GM21737 (cell line): ENCODE data around the gene MAST3.
"Not testable (repeated sequence)": the region's sequence is repeated elsewhere in the genome, so short reads cannot be mapped to it uniquely, and the experiment has no call there.

Source experiments
- ATAC-seq: cut with Tn5 transposase; IDR thresholded peaks from one replicate; pipeline ENCODE4 v1.9.1; 2021; ENCODE audit warnings: mild to moderate bottlenecking, moderate library complexity; ENCODE audit not compliant: unreplicated experiment

MAST3 gene

DNA sequence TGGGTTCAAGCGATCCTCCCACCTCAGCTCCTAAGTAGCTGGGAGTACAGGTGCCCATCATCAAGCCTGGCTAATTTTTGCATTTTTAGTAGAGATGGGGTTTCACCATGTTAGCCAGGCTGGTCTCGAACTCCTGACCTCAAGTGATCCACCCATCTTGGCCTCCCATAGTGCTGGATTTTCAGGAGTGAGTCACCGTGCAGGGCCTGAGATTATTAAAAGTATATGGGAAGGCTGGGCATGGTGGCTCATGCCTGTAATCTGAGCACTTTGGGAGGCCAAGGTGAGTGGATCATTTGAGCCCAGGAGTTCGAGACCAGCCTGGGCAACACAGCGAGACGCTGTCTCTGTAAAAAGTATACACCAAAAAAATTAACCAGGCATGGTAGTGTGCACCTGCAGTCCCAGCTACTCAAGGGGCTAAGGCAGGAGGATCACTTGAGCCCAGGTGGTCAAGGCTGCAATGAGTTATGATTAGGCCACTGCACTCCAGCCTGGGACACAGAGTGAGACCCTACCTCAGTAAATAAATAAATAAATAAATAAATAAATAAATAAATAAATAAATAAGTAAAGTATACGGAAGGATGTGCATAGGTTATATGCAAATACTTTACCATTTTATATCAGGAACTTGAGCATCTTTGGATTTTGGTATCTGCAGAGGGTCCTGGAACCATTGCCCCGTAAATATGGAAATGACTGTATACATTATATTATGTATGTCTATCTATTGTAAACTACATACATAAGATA lies 11.7 kb upstream of the MAST3 start:
- ATAC-seq = no peak

DNA sequence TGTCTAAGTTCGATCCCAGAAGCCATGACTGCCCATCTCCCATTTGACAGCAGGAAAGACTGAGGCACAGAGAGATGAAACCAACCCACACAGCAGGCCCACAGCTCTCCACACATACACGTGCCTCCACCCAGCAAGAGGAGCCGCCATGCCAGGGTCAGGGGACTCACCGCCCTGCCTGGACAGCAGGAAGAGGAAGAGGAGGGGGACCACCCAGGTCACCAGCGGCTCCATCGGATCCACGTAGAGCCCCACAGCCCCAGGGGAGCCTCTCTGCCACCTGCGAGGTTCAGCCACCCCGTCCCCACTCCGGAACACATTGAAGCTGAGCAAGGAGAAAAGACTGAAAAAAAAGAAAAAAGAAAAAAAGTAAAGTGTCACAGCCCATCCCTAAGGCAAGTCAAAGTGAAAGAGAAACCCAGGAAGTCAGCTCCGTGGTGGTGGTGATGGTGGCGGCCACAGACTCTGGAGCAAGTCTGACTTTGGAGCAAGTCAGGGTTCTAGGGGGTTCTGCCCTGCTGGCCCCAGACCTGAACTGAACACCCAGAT lies 10.9 kb upstream of the MAST3 start, which contains the start of gene IL12RB1:
Gene IL12RB1, minus strand, starts transcription at position 345 of the 549 bp plus-strand sequence. Its CDS starts 111 bp downstream, at position 234.
- ATAC-seq = no peak

GRCh38 chr19:18089096-18089541 lies 8.5 kb upstream of the MAST3 start:
- peak; percentile 53 for ATAC-seq

GRCh38 chr19:18089726-18090125 lies 7.9 kb upstream of the MAST3 start:
- no peak for ATAC-seq

DNA sequence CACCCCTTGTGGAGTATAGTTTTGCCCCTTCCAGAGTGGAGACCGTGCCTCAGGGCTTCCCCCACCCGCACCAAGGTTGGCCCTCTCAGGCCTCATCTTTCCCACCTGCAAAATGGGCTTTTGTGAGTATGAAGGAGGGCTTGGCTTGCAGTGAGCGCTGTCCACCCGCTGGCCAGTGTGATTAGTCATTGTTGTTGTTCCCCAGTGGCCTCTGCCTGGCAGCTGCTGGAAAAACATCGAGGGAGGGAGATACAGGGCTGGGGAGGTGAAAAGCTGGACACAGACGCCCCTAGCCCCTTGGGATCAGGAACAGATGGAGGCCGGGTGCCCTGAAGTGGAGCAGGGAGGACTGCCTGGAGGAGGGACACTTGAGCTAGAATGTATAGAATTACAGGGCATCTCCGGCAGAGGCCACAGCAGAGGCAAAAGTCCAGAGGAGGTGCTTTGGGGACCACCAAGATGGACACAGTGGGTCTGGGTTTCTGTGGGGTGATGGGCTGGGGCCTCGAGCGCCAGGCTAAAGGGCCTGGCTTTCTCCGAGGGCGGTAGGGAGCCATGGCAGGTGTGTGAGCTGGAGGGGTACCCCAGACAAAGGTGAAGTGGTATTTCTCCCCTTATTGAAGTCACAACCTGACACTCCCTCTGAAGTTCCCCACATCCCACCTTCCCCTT lies 6.9 kb upstream of the MAST3 start:
- no peak for ATAC-seq

DNA sequence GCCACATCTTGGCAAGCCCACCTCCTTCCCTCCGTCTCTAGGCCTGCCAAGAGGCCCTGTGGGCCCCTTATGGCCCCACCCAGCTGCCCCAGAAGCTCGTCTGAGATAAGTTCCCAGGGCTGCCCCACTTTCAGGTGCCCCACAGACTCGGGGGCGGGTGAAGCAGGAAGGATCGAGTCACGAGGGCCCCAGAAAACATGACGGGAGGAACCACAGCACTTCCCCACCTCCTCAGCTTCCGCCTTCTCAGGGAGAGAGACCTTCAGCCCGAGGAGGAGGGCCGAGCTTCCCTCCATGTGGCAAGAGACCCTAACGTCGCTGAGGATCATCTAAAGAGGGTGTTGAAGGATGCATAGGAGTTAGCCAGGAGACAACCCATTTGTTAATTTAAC lies 6.4 kb upstream of the MAST3 start:
- no peak for ATAC-seq

DNA sequence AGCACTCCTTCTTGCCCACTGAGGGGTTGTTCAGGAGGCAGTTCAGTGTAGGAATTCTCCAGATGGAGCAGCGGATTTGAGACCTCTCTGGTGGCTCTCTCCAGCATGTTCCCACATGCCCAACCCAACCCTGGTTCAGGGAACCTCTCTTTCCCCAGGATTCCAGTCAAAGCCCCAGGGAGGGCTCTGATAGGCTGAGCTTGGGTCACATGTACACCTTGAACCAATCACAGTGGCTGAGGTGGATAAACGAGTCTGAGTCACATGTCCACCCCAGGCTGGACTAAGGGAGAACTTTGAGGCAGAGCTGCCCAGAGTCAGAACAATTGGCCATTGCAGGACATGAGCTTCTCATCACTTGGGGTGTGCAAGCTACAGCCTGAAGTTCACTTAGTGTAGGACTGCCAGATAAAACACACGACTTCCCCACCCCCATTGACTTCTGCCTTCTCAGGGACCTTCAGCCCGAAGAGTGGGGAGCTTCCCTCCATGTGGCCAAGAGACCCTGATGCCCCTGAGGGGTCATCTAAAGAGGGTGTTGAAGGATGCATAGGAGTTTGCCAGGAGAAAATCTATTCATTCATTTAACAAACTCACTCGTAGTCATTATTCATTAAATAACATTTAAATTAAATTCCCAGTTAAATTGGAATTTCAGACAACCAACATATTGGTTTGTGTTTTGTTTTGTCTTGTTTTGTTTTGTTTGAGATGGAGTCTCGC lies 4.0 kb upstream of the MAST3 start:
- ATAC-seq = no peak

DNA sequence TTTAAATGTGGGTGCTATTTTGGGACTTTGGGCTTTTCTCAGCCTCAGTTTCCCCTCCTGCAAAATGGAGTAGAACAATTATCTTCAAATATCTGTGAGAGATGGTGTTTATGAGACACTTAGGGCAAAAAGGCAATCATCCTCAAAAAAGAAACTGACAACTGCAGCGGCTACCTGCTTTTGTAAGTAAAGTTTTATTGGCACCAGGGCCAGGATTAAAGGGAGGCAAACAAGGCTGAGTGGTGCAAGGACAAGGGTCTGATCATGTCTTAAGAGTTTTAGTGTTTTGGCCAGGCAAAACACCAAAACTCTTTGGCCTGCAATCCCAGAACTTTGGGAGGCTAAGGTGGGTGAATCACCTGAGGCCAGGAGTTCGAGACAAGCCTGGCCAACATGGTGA lies 1.3 kb upstream of the MAST3 start:
- ATAC-seq = no peak

DNA sequence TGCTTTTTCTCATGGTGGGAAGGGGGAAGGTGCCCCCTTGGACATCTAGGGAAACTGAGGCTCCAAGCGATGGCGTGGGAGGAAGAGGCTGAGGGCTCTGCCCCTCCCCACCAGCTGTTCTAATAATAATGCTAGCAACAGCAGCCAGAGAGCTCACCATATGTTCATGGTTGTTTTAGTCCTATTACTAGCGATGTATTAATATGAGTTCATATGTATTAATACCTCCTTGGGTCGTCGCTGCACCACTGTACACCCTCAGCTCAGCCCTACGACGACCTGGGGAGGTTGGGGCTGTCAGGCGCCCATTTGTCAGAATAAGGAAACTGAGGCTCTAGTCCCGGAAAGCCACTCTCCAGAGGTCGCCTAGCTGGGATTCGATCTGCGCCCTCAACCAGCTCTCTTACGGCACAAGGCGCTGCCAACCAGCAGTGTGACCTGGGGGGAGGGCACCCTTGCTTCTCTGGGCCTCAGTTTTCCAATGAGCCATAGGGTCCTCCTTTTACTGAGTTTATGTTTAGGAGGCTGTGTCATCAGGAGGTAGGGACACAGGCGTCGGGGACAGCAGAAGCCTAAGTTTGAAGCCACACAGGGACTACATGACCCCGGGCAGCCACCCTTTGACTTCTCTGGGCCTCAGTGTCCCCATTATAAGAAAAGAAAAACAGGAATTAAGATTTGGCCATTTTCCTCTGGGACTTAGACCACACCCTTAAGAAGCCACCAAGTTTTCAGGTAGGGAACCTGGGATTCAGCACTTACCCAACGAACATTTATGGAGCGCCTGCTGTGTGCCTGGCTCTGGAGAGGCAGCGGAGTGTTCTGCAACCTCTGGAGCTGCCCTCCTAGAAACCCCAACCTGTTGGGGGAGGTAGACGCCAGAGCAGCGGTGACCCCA lies 664 bp downstream of the MAST3 start:
- no peak for ATAC-seq

GRCh38 chr19:18098891-18099622 lies 1.5 kb downstream of the MAST3 start:
- ATAC-seq = peak; percentile 45

GRCh38 chr19:18099623-18099995 lies 2.0 kb downstream of the MAST3 start:
- no peak for ATAC-seq

- no peak for ATAC-seq
These were observed 3.1 kb downstream of the MAST3 start for GRCh38 chr19:18100710-18101109.

GRCh38 chr19:18101268-18101667 lies 3.7 kb downstream of the MAST3 start:
- ATAC-seq = no peak

DNA sequence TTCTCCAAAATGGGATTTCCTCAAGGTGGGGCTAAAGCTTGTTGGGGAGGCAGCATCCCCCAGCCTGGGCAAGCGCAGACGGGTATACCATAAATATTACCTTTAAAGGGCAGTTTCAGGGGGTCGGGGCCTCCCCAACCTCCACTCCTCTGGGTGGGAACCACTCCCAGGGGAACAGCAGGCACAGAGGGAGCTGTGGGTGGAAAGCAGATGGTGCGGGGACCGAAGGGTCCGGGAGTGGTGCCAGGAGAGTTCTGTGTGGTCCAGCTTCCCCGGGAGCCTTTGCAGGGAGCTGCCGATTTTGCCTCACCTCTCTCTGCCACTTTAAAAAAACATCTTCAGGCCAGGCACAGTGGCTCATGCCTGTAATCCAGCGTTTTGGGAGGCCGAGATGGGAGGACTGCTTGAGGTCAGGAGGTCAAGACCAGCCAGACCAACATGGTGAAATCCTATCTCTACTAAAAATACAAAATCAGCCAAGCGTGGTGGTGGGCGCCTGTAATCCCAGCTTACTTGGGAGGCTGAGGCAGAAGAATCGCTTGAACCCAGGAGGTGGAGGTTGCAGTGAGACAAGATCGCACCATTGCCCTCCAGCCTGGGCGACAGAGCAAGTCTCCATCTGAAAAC lies 5.5 kb downstream of the MAST3 start:
- ATAC-seq = no peak

DNA sequence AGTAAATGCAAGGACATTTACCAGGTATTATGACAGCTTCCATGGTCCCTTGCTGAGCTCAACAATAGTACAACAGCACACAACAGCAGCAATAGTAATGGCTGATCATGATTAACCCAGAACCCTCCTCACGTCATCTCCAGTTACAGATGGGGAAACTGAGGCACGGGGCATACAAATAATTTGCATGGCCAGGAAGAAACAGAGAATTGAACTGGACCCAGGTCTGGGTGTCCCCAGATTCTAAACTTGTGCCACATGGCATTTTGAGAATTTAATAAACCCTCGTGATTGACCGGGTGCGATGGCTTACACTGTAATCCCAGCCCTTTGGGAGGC lies 7.2 kb downstream of the MAST3 start:
- ATAC-seq = no peak

DNA sequence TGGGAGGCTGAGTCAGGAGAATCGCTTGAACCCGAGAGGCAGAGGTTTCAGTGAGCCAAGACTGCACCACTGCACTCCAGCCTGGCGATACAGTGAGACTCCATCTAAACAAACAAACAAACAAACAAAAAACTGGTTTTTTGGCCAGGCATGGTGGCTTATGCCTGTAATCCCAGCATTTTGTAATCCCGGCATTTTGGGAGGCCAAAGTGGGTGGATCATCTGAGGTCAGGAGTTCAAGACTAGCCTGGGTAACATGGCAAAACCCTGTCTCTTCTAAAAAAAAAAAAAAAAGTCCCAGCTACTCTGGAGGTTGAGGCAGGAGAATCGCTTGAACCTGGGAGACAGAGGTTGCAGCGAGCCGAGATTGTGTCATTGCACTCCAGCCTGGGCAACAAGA lies 7.7 kb downstream of the MAST3 start:
- not testable (repeated sequence) for ATAC-seq

GRCh38 chr19:18107235-18107634 lies 9.7 kb downstream of the MAST3 start:
- ATAC-seq = no peak

GRCh38 chr19:18108897-18109296 lies 11.3 kb downstream of the MAST3 start:
- no peak for ATAC-seq

DNA sequence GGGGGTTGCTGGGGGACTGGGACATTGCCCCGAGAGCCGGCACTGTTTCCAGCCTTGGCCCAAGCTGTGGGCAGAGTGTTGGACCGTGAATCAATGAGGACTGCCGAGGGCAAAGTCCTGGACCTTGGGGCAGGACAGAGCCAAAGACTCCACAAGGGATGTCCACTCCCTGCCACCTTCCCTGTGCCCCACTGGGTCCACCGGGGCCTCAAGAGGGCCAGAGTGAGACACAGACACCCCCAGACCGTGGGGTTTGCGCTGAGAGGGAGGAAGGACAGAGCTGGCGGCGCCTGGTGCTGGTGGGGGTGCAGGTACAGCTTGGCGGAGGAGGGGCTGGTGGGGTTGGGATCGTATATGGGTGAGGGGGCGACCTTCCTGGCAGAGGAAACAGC lies 11.8 kb downstream of the MAST3 start:
- no peak for ATAC-seq
